HG03457 (cell line): ENCODE data around the gene TXNIP.

Experiments
- ATAC-seq: cut with Tn5 transposase; IDR thresholded peaks from one replicate; pipeline ENCODE4 v1.9.1; 2021; ENCODE audit warnings: moderate number of reproducible peaks; ENCODE audit not compliant: unreplicated experiment

TXNIP gene

DNA sequence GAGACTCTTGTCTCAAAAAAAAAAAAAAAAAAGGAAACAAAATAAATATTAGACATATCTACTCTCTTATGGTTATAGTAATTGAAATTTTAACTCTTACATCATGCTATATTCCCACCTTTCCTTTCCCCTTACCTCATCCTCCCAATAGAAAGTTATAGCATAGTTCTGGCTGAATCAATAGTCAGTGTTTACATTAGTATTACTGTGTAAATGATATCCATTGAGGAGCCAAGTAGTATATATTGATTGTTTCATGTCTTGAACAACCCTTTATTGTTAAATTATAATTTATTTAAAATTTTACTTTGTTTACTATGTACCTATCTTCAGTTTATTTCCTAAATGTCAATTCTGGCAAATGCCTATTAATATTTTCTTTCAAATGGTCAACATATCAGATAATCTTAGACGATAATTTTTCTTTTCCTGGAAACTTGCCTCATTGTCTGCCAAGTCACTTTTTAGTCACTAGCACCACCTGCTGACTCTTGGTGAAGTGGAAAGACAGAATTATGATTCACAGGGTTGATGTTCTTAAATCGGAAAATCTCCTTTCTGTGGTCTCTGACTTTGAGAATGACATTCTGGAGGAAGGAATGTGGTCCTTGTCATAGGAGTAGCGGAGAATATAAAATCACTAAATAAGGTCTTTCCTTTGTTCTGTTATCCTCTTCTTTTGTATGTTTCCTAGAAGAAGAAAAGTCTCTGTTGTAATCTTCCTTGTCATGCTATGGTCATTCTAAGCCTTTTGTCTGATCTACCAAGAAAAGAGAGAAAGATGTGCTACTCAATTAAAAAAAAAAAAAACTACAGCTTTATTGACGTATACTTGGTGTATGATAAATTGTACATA, 16.6 kb upstream of the TXNIP start:
- no peak for ATAC-seq

DNA sequence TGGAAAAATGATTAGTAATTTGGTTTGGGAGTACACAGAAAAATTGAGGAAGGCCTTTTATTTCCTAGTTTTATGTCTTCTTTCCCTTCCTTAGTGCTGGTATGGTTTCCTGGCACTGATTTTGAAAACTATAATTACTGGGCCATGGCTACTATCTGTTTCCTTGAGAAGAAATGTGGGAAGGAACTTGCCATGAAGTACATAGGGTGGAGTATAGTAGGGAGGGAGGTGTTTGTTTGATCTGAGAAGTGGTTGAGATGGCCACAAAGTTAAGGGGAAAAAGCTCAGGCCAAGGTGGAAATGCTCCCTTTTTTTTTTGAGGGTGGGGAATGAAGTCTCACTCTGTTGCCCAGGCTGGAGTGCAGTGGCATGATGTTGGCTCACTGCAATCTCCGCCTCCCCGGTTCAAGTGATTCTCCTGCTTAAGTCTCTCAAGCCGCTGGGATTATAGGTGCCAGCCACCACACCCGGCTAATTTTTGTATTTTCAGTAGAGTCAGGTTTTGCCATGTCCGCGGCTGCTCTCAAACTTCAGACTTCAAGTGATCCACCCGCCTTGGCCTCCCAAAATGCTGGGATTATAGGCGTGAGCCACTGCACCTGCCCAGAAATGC, 13.9 kb upstream of the TXNIP start:
- no peak for ATAC-seq

DNA sequence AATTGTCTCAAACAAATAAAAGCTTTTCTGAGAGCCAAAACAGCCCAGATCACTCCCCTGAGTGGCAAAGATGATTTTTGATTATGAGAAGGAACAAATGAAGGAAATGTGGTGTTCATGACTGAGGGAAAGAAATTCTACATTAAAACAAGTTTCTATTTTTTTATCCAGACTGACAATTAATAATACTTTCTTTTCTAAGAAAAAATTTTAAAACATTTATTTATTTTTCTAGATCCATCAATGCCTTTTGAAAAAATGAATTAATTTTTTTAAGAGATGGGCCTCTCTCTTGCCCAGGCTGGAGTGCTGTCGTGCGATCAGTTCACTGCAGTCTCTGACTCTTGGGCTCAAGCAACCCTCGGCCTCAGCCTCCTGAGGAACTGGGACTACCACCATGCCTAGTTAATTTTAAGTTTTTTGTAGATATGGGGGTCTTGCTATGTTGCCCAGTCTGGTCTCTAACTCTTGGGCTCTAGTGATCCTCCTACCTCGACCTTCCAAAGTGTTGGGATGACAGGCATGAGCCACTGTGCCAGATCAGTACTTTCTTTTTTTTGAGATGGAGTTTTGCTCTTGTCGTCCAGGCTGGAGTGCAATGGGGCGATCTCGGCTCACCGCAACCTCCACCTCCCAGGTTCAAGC, 11.2 kb upstream of the TXNIP start:
- no peak for ATAC-seq

DNA sequence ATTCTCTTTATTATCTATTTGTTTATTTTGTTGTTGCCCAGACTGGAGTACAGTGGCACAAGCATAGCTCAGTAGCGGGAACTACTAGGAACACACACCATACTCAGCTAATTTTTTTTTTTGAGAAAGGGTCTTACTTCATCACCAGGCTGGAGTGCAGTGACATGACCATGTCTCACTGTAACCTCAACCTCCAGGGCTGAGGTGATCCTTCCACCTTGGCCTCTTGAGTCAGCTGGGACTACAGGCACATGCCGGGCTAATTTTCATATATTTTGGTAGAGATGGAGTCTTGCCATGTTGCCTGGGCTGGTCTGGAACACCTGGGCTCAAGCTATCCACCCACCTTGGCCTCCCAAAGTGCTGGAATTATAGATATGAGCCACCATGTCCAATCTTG, 5.3 kb upstream of the TXNIP start:
- ATAC-seq, result no peak

DNA sequence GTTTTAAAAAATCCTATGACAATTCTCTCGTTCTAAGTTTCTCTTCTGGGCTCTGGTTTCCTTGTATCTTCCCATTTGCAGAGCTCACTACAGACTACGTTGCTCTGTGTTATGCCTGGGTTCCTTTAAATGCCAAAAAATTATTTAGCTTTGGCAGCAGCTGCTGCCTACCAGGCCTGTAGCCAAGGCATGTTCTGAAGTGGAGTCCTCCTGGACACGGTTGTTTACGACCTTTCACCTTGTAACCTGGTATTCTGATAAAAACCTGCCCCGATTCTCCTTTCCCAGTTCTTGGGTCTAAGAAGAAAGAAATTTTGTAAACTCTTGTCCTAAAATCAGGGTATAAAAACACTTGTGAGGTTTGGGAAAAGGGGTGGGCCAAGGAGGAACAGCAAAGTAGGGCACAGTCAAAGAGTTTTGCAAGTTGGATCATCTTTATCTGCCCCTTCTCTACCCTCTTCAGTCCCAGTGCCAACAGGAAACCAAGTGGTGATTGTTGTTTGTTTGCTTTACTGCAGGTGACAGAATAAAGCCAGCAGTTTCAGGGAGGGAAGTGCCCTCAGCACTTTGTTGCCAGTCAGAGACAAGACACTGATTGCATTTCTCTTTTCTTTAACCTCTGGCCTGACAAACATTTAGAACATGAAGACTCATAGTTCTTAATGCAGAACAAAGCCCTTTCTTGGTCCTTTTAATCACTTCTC, 3.1 kb upstream of the TXNIP start:
- ATAC-seq, result no peak

DNA sequence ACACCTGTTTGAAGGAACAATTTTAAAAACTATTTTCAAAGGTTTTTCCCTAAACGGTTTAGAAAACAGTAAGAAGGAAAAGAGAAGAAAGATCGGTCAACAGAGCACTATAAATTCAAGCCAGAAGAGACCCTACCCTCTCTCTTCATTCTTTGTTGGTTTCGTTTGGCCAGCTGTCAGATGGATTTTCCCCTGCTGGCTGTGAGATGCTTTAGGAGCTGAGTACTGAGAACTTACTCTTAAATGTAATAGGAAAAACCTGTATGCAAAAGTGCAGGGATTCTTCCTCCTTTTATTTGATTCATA, 1.3 kb upstream of the TXNIP start:
- no peak for ATAC-seq

DNA sequence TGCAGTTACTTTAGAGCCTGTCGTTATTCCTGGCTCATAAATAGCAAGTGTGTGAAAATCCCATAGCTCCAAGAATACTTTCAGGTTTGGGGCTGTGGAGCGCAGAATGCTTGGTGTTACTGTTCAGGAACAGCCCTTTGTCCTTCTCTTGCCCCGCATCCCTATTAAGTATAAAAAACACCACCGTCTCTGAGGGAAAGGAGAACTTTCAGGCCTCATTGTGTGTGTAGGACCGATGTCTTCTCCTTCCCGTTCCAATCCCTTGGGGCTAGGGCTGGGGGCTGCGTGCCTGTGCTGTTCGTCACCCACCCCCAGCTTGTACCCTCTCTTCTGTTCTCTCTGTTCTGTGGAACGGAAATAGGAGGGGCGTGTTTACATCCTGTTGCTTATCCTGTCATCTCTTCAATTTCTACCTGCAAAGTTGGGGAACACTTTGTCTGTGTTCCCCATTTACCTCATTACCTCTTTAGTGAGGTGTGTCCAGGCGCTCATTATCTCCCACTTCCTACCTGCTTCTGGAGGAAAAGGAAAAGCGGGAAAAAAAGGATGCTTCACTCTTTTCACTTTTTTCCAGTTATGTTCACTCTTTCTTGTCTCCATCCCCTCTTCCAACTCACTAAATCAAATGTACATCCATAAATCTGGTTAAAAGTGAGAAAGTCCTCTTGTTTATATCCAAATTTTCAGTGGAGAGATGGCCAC, 788 bp upstream of the TXNIP start:
- no peak for ATAC-seq

DNA sequence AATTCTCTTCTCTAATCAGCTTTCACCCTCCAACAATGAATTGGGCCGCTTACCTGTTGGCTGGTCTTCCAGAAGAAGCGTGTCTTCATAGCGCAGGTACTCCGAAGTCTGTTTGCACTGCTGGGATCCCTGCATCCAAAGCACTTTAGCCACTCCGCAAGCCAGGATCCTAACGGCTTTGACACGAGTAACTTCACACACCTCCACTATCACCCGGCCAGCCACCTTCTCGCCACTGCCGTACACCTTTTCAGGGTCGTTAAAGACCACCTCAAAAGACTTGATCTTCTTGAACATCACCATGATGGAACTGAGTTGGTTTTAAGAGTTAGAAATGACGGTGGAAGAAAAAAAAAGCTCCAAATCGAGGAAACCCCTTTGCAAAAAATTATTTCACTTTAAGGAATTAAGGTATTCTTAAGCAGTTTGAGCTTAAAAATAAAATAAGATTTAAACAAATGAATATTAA, 381 bp downstream of the TXNIP start:
- ATAC-seq, result no peak

DNA sequence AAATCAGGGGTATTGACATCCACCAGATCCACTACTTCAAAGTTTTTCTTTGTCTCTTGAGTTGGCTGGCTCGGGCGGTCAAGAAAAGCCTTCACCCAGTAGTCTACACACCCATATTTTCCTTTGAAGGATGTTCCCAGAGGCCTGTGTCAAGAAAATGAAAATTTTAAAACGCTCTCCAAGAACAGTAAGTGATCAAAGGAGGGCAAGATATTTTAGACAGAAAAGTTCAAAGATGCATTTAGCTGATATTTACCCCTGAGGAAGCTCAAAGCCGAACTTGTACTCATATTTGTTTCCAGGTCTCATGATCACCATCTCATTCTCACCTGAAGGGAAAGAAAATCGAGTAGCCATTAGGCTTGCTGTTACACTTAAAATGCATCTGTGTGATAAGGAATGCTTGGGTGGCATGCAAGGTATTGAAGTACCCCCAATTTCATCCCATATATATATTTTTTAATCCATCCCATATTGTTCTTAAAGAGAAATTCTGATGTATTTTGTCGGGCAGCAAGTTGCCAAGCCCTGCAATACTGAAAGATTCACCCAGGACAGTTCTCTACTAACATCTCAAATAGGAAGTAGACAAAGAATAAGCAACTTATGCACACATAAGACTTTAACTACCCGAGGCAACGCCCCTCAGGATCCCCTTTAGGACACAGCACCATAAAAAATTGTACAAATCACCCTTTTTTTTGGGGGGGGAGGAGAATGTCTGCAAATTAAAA, 1.1 kb downstream of the TXNIP start:
- ATAC-seq, result no peak

- ATAC-seq, result no peak
Observed at GRCh38 chr1:145994391-145995120, 1.8 kb downstream of the TXNIP start.

DNA sequence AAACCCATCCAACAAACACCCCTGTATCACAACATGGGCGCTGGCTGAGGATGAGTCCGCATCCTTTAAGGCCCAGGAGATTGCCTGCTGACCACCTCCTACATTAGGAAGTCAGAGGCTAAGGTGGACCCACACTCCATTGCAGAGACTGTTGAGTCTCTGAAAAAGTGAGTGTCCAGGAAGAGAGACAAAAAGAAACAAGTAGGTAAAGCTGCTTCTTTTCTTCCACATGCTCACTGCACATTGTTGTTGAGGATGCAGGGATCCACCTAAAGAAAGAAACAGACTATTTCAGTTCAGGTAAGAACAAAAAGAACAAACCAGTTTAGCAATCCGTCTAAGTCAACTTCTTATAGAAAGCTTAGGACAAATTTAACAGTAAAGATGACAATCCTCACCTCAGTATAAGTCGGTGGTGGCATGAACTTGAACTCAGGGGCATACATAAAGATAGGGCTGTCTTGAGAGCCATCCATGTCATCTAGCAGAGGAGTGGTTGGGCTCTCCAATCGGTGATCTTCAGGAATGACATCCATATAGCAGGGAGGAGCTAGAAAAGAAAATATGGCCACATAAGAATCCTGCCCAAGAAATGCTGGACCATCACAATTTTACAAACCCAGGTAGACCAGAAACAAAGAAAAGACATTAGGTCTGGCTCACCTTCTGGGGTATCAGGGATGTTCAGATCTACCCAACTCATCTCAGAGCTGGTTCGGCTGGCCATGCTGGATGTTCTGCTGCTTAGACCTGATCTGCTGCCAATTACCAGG, 2.6 kb downstream of the TXNIP start:
- no peak for ATAC-seq

GRCh38 chr1:145992958-145993617, 3.3 kb downstream of the TXNIP start:
- no peak for ATAC-seq

DNA sequence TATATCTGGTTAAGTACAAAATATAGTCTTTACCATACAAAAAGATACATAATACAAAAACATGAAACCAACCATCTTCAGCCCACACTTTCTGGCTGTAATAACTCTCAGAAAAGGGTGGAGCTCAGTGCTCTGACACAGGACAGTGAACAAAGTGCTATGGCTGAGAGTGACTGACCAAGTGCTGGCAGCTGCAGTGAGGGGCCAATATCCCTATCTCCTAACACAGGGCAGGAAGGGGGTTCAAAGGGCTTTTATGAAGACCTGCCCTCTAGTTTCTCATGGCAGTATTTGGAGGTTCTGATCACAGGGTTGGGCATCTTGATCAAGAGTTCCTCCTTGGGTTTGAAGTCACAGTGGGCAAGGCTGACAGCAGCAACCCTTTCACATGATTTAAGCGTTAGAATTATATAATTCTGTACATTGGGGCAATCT, 3.9 kb downstream of the TXNIP start:
- ATAC-seq, result no peak

DNA sequence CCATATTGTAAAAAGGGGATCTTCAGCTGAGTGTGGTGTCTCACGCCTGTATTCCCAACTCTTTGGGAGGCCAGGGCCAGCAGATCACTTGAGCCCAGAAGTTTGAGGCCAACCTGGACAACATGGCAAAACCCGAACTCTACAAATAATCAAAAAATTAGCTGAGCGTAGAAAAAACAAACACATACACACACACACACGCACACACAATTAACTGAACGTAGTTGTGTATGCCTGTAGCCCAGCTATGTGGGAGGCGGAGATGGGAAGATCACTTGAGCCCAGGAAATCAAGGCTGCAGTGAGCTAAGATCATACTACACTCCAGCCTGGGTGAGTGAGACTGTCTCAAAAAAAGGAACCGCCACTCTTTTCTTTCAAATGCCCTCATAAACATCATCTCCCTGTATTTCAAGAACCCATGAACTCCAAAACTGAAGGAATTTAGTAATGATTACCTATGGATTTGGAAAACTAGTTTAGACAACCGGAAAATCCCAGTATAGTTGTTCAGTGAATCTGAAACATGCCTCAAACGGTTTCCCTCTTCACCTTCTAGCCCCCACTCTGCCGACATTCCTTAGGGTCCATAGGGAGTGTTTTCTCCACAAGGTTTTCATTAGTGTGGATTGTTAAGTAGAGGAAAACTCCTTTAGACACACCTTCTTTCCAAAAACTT, 4.5 kb downstream of the TXNIP start:
- ATAC-seq, result no peak

DNA sequence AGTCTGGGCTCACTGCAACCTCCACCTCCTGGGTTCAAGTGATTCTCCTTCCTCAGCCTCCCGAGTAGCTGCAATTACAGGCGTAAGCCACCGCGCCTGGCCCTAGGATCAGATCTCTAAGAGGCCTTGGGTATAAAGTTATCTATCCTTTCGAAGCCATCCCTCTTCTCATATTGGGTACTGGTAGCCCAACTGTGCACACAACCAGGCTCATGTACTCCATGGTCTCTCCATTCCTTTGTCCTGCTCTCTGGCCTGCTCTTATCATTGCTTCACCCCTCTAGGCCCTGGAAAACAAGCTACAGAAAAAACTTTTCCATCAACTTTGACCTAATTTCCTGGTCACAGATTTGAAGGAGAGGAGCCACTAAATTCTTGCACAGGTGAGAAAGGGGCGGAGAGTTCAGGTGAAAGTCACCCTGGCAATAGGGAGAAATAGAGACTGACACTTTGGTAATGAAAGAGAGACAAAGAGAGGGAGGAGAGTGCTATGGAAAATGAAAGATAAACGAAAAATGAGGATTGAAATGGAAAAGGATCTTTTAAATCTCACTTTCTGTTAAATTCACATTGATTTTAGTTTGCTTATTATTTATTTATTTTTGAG, 6.0 kb downstream of the TXNIP start:
- no peak for ATAC-seq

- ATAC-seq, result no peak
Observed at GRCh38 chr1:145988773-145989172, 7.6 kb downstream of the TXNIP start.

DNA sequence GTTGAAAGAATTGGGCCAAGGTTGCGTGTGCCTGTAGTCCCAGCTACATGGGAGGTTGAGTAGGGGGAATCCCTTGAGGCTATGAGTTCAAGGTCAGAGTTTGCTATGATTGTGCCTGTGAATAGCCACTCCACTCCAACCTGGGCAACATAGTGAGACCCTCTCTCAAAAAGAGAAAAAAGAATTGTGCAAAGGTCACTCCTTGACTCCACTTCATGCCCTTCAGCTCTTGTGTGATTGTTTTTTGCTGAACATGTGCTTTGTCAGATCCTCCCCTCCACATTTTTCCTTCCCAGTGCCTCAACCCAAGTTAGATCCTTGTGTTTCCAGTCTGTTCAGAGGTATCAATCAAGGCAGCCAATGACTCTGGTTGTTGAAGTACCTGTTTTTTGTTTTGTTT, 8.5 kb downstream of the TXNIP start:
- ATAC-seq, result no peak
